B cell (primary cell): Measurements from ENCODE around the gene MAPT. TPM values are rescaled to one million over a fixed set of nuclear protein-coding genes. Genes with fewer than 3 reads are reported as not detected.

Experiments
- ATAC-seq: fragments of 200-7000 bp; cut with Tn5 transposase; one replicate; pipeline ENCODE4 v1.10.0; 2021; ENCODE audit warnings: low read depth, mild to moderate bottlenecking, moderate number of reproducible peaks, moderate library complexity
- CTCF ChIA-PET: fragments of 350-600 bp; sonication (Branson Sonifier 250); formaldehyde crosslinking; loops from one replicate; lab custom pipeline; 2021; ENCODE audit warnings: antibody characterized with exemption, inconsistent platforms; lab: Charles Lee
- POLR2A ChIA-PET: fragments of 350-600 bp; sonication (Branson Sonifier 250); formaldehyde crosslinking; loops from one replicate; lab custom pipeline; 2021; ENCODE audit warnings: antibody characterized with exemption; lab: Charles Lee
- DNase-seq: peaks from one replicate; pipeline ENCODE4 v3.0.0; 2013
- H2AFZ ChIP-seq: 2 replicates; pipeline ENCODE4 v1.6.1; 2012; ENCODE audit warnings: mild to moderate bottlenecking, low read depth, low read length; ENCODE audit not compliant: insufficient read depth, poor library complexity, severe bottlenecking
- H3K27ac ChIP-seq, 2 donors: 1 replicate in 1 of 2; 2 replicates in 1 of 2; pipeline ENCODE4 v1.5.1; 2012 to 2013; ENCODE audit warnings: low read length in 2 of 2, mild to moderate bottlenecking in 2 of 2, moderate library complexity in 1 of 2
- H3K27me3 ChIP-seq, 4 experiments: fragments of 200-600 bp in 1 of 4; sonication (generic) in 1 of 4; replicated peaks in 1 of 4; 1 replicate in 2 of 4; 2 replicates in 2 of 4; pipeline versions ENCODE4 v1.6.1 to v1.7.0; 2013 to 2016; ENCODE audit warnings: low read length in 3 of 4, mild to moderate bottlenecking in 2 of 4, mixed read lengths in 1 of 4, moderate library complexity in 1 of 4; ENCODE audit not compliant: insufficient read depth in 4 of 4, control insufficient read depth in 3 of 4; ENCODE audit errors: control extremely low read depth in 1 of 4
- H3K36me3 ChIP-seq, 2 experiments: replicated peaks in 1 of 2; 1 replicate in 1 of 2; 2 replicates in 1 of 2; pipeline versions ENCODE4 v1.6.1 to v1.7.1; 2013; ENCODE audit warnings: low read length in 1 of 2; ENCODE audit not compliant: insufficient read depth in 2 of 2, control insufficient read depth in 1 of 2; ENCODE audit errors: control extremely low read depth in 1 of 2, extremely low read depth in 1 of 2
- H3K4me1 ChIP-seq, 2 donors: fragments of 200-600 bp in 1 of 2; sonication (generic) in 1 of 2; 1 replicate in 1 of 2; 2 replicates in 1 of 2; pipeline versions ENCODE4 v1.5.1 to v1.6.1; 2013 to 2017; ENCODE audit warnings: low read length in 2 of 2; ENCODE audit not compliant: control insufficient read depth in 2 of 2, insufficient read depth in 2 of 2
- H3K4me2 ChIP-seq: replicated peaks from 2 replicates; pipeline ENCODE3; 2012; ENCODE audit warnings: mild to moderate bottlenecking, low read depth, low read length; ENCODE audit not compliant: poor library complexity, severe bottlenecking
- H3K4me3 ChIP-seq, 5 experiments: fragments of 200-600 bp in 1 of 5; sonication (generic) in 1 of 5; 1 replicate in 3 of 5; 2 replicates in 2 of 5; pipeline versions ENCODE4 v1.5.1 to v1.7.0; 2011 to 2016; ENCODE audit warnings: low read length in 4 of 5, mild to moderate bottlenecking in 4 of 5, low read depth in 2 of 5, control low read depth in 1 of 5, moderate library complexity in 1 of 5; ENCODE audit not compliant: insufficient read depth in 1 of 5; ENCODE audit errors: control extremely low read depth in 1 of 5, extremely low read depth in 1 of 5
- H3K79me2 ChIP-seq: fragments of 200-600 bp; sonication (generic); one replicate; pipeline ENCODE4 v1.6.0; 2016; ENCODE audit warnings: low read length; ENCODE audit not compliant: control insufficient read depth, insufficient read depth
- H3K9ac ChIP-seq: fragments of 200-600 bp; sonication (generic); 2 replicates; pipeline ENCODE4 v1.6.1; 2017; ENCODE audit warnings: mild to moderate bottlenecking, low read length, moderate library complexity
- H3K9me3 ChIP-seq, 3 donors: one replicate each; pipeline versions ENCODE4 v1.6.1 to v1.7.1; 2013; ENCODE audit warnings: low read length in 2 of 3; ENCODE audit not compliant: control insufficient read depth in 2 of 3, insufficient read depth in 1 of 3; ENCODE audit errors: control extremely low read depth in 1 of 3
- H4K20me1 ChIP-seq: 2 replicates; pipeline ENCODE4 v1.6.0; 2012; ENCODE audit warnings: mild to moderate bottlenecking, low read length; ENCODE audit not compliant: insufficient read depth, control insufficient read depth, poor library complexity, severe bottlenecking
- H3K27ac Mint-ChIP-seq: one replicate; pipeline ENCODE4 v1.8.0; 2021; ENCODE audit warnings: mixed read lengths
- H3K27me3 Mint-ChIP-seq: one replicate; pipeline ENCODE4 v1.8.0; 2021; ENCODE audit warnings: mixed read lengths
- H3K4me1 Mint-ChIP-seq: one replicate; pipeline ENCODE4 v1.8.0; 2021; ENCODE audit warnings: mixed read lengths
- H3K4me3 Mint-ChIP-seq: one replicate; pipeline ENCODE4 v1.8.0; 2021; ENCODE audit warnings: mixed read lengths
- H3K9me3 Mint-ChIP-seq: one replicate; pipeline ENCODE4 v1.8.0; 2022; ENCODE audit warnings: mixed read lengths; ENCODE audit not compliant: insufficient read depth
- EZH2 ChIP-seq: IDR thresholded peaks from 2 replicates; pipeline ENCODE4 v1.6.1; 2012; ENCODE audit warnings: borderline replicate concordance, low read depth, mild to moderate bottlenecking, moderate library complexity, low read length; ENCODE audit not compliant: insufficient read depth, poor library complexity, severe bottlenecking
- WGBS: methylation state at CpG from one replicate; pipeline ENCODE4 v1.1.5; 2013; ENCODE audit warnings: missing lambda C conversion rate; ENCODE audit not compliant: insufficient coverage; 5-methylcytosine and 5-hydroxymethylcytosine counted together
- intact Hi-C: fragments of 100-400 bp; cut with micrococcal nuclease; formaldehyde crosslinking; loops from one replicate; pipeline ENCODE4 v1.10.0; 2022
- polyA plus RNA-seq: library from polyadenylated mRNA; depleted of rRNA; stranded (reverse); fragments of >200 nt; gene quantifications from 2 replicates; pipeline ENCODE4 v1.2.3, GENCODE V29; 2012
- total RNA-seq, 2 donors: library from RNA; stranded (reverse); fragments of 120-200 nt in 1 of 2; gene quantifications; 1 replicate in 1 of 2; 2 replicates in 1 of 2; pipeline versions ENCODE4 v1.2.3 to v1.2.4, GENCODE V29; 2013 to 2022
- TF ChIP-seq, protein P1 (sequence below): fragments of 200-600 bp; IDR thresholded peaks from one replicate; pipeline ENCODE4 v1.8.0; 2022; ENCODE audit warnings: antibody characterized with exemption, mild to moderate bottlenecking

MAPT gene
- total and polyA plus RNA-seq, 2 donors (not counting 1 experiment from before 2014, with no cell fraction given) = 0.13 to 0.20 TPM

DNA sequence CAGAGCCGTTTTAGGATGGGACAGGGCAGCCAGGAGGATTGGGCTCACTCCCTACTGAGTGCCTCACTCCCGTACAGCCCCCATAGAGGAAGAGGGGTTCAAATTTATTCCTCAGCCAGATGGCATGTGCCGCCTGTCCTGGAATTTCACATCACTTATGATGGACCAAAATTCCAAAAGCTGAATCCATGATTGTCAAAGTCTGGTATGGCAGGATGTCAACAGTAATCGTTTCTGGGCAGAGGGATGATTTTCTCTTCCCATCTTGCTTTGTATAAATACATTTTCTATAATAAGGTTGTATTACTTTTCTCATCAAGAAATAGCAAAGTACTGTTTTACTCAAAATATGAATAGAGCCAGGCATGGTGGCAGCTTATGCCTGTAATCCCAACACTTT lies 66.0 kb downstream of the MAPT start:
- Histone ChIP-seq H3K4me2 (no peak overlapping the region), H3K4me1 (no peaks in the 10 kb centered on the region), H3K27me3 (peaks cover 0 to 3% (median 0%) of the 10 kb centered on the region in 4 experiments), H3K27ac (no peak overlapping the region), H4K20me1 (no peaks in the 10 kb centered on the region), H2AFZ (no peak overlapping the region), H3K36me3 (no peaks in the 10 kb centered on the region), H3K79me2 (no peaks in the 10 kb centered on the region), H3K9me3 (no peaks in the 10 kb centered on the region), H3K9ac (no peak overlapping the region), H3K4me3 (no peak overlapping the region)
- H3K9me3 Mint-ChIP-seq = no peaks in the 10 kb centered on the region
- no peak overlapping the region for H3K4me3 Mint-ChIP-seq
- no peaks in the 10 kb centered on the region for H3K4me1 Mint-ChIP-seq
- intact Hi-C loops = no loop called here
- CTCF ChIA-PET = no interaction called here
- H3K27me3 Mint-ChIP-seq = peaks cover 1% of the 10 kb centered on the region
- DNase-seq (no peak), ATAC-seq (no peak)
- H3K27ac Mint-ChIP-seq = no peak overlapping the region
- POLR2A ChIA-PET = no interaction called here
- TF ChIP-seq, protein P1, sequence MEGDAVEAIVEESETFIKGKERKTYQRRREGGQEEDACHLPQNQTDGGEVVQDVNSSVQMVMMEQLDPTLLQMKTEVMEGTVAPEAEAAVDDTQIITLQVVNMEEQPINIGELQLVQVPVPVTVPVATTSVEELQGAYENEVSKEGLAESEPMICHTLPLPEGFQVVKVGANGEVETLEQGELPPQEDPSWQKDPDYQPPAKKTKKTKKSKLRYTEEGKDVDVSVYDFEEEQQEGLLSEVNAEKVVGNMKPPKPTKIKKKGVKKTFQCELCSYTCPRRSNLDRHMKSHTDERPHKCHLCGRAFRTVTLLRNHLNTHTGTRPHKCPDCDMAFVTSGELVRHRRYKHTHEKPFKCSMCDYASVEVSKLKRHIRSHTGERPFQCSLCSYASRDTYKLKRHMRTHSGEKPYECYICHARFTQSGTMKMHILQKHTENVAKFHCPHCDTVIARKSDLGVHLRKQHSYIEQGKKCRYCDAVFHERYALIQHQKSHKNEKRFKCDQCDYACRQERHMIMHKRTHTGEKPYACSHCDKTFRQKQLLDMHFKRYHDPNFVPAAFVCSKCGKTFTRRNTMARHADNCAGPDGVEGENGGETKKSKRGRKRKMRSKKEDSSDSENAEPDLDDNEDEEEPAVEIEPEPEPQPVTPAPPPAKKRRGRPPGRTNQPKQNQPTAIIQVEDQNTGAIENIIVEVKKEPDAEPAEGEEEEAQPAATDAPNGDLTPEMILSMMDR = no peak
- no peak for TF ChIP-seq EZH2
- WGBS = 92% methylated on average over 2 of the region's 4 CpGs

DNA sequence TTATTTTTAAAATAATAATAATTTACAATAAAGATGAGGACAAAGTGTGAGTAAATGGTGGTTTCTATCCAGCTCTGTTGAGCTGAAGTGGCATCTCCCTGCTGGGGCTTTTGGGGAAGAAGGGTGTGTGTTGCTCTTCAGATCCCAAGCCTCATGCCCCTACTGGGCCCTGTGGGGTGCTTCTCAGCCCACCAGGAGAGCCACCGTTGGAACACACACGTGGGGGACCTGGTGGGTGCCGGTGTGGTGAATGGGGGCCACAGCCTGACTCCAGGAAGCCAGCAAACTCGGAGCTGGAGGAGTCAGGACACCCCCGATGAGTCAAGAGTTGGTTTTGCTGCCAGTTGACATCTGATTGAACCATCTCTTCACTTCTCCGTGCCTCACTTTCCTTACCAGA lies 66.9 kb downstream of the MAPT start:
- intact Hi-C loops = no loop called here
- ChIA-PET CTCF (no interaction called here), POLR2A (no interaction called here)
- Histone ChIP-seq H3K4me1 (no peaks in the 10 kb centered on the region), H3K27ac (no peak overlapping the region), H3K79me2 (no peaks in the 10 kb centered on the region), H3K9ac (no peak overlapping the region), H4K20me1 (no peaks in the 10 kb centered on the region), H3K4me3 (no peak overlapping the region), H3K4me2 (no peak overlapping the region), H2AFZ (no peak overlapping the region), H3K36me3 (no peaks in the 10 kb centered on the region), H3K27me3 (peaks cover 0 to 3% (median 0%) of the 10 kb centered on the region in 4 experiments), H3K9me3 (no peaks in the 10 kb centered on the region)
- H3K27me3 Mint-ChIP-seq = peaks cover 7% of the 10 kb centered on the region
- H3K4me3 Mint-ChIP-seq = no peak overlapping the region
- ATAC-seq (no peak), DNase-seq (no peak)
- no peak for TF ChIP-seq EZH2
- TF ChIP-seq, protein P1 = no peak
- no peaks in the 10 kb centered on the region for H3K4me1 Mint-ChIP-seq
- H3K9me3 Mint-ChIP-seq = no peaks in the 10 kb centered on the region
- H3K27ac Mint-ChIP-seq = no peak overlapping the region
- 79% methylated on average over 6 of the region's 6 CpGs for WGBS
